B cell (primary cell): ENCODE data around the gene NPIPA1. TPM values are rescaled to one million over a fixed set of nuclear protein-coding genes. Genes with fewer than 3 reads are reported as not detected.
"Not testable (repeated sequence)": the region's sequence is repeated elsewhere in the genome, so short reads cannot be mapped to it uniquely, and the experiment has no call there.

Experiments
- ATAC-seq: fragments of 200-7000 bp; cut with Tn5 transposase; one replicate; pipeline ENCODE4 v1.10.0; 2021; ENCODE audit warnings: low read depth, mild to moderate bottlenecking, moderate number of reproducible peaks, moderate library complexity
- CTCF ChIA-PET: fragments of 350-600 bp; sonication (Branson Sonifier 250); formaldehyde crosslinking; loops from one replicate; lab custom pipeline; 2021; ENCODE audit warnings: antibody characterized with exemption, inconsistent platforms; lab: Charles Lee
- POLR2A ChIA-PET: fragments of 350-600 bp; sonication (Branson Sonifier 250); formaldehyde crosslinking; loops from one replicate; lab custom pipeline; 2021; ENCODE audit warnings: antibody characterized with exemption; lab: Charles Lee
- DNase-seq: peaks from one replicate; pipeline ENCODE4 v3.0.0; 2013
- H2AFZ ChIP-seq: 2 replicates; pipeline ENCODE4 v1.6.1; 2012; ENCODE audit warnings: mild to moderate bottlenecking, low read depth, low read length; ENCODE audit not compliant: insufficient read depth, poor library complexity, severe bottlenecking
- H3K27ac ChIP-seq, 2 donors: 1 replicate in 1 of 2; 2 replicates in 1 of 2; pipeline ENCODE4 v1.5.1; 2012 to 2013; ENCODE audit warnings: low read length in 2 of 2, mild to moderate bottlenecking in 2 of 2, moderate library complexity in 1 of 2
- H3K27me3 ChIP-seq, 4 experiments: fragments of 200-600 bp in 1 of 4; sonication (generic) in 1 of 4; replicated peaks in 1 of 4; 1 replicate in 2 of 4; 2 replicates in 2 of 4; pipeline versions ENCODE4 v1.6.1 to v1.7.0; 2013 to 2016; ENCODE audit warnings: low read length in 3 of 4, mild to moderate bottlenecking in 2 of 4, mixed read lengths in 1 of 4, moderate library complexity in 1 of 4; ENCODE audit not compliant: insufficient read depth in 4 of 4, control insufficient read depth in 3 of 4; ENCODE audit errors: control extremely low read depth in 1 of 4
- H3K36me3 ChIP-seq, 2 experiments: replicated peaks in 1 of 2; 1 replicate in 1 of 2; 2 replicates in 1 of 2; pipeline versions ENCODE4 v1.6.1 to v1.7.1; 2013; ENCODE audit warnings: low read length in 1 of 2; ENCODE audit not compliant: insufficient read depth in 2 of 2, control insufficient read depth in 1 of 2; ENCODE audit errors: control extremely low read depth in 1 of 2, extremely low read depth in 1 of 2
- H3K4me1 ChIP-seq, 2 donors: fragments of 200-600 bp in 1 of 2; sonication (generic) in 1 of 2; 1 replicate in 1 of 2; 2 replicates in 1 of 2; pipeline versions ENCODE4 v1.5.1 to v1.6.1; 2013 to 2017; ENCODE audit warnings: low read length in 2 of 2; ENCODE audit not compliant: control insufficient read depth in 2 of 2, insufficient read depth in 2 of 2
- H3K4me2 ChIP-seq: replicated peaks from 2 replicates; pipeline ENCODE3; 2012; ENCODE audit warnings: mild to moderate bottlenecking, low read depth, low read length; ENCODE audit not compliant: poor library complexity, severe bottlenecking
- H3K4me3 ChIP-seq, 5 experiments: fragments of 200-600 bp in 1 of 5; sonication (generic) in 1 of 5; 1 replicate in 3 of 5; 2 replicates in 2 of 5; pipeline versions ENCODE4 v1.5.1 to v1.7.0; 2011 to 2016; ENCODE audit warnings: low read length in 4 of 5, mild to moderate bottlenecking in 4 of 5, low read depth in 2 of 5, control low read depth in 1 of 5, moderate library complexity in 1 of 5; ENCODE audit not compliant: insufficient read depth in 1 of 5; ENCODE audit errors: control extremely low read depth in 1 of 5, extremely low read depth in 1 of 5
- H3K79me2 ChIP-seq: fragments of 200-600 bp; sonication (generic); one replicate; pipeline ENCODE4 v1.6.0; 2016; ENCODE audit warnings: low read length; ENCODE audit not compliant: control insufficient read depth, insufficient read depth
- H3K9ac ChIP-seq: fragments of 200-600 bp; sonication (generic); 2 replicates; pipeline ENCODE4 v1.6.1; 2017; ENCODE audit warnings: mild to moderate bottlenecking, low read length, moderate library complexity
- H3K9me3 ChIP-seq, 3 donors: one replicate each; pipeline versions ENCODE4 v1.6.1 to v1.7.1; 2013; ENCODE audit warnings: low read length in 2 of 3; ENCODE audit not compliant: control insufficient read depth in 2 of 3, insufficient read depth in 1 of 3; ENCODE audit errors: control extremely low read depth in 1 of 3
- H4K20me1 ChIP-seq: 2 replicates; pipeline ENCODE4 v1.6.0; 2012; ENCODE audit warnings: mild to moderate bottlenecking, low read length; ENCODE audit not compliant: insufficient read depth, control insufficient read depth, poor library complexity, severe bottlenecking
- H3K27ac Mint-ChIP-seq: one replicate; pipeline ENCODE4 v1.8.0; 2021; ENCODE audit warnings: mixed read lengths
- H3K27me3 Mint-ChIP-seq: one replicate; pipeline ENCODE4 v1.8.0; 2021; ENCODE audit warnings: mixed read lengths
- H3K4me1 Mint-ChIP-seq: one replicate; pipeline ENCODE4 v1.8.0; 2021; ENCODE audit warnings: mixed read lengths
- H3K4me3 Mint-ChIP-seq: one replicate; pipeline ENCODE4 v1.8.0; 2021; ENCODE audit warnings: mixed read lengths
- H3K9me3 Mint-ChIP-seq: one replicate; pipeline ENCODE4 v1.8.0; 2022; ENCODE audit warnings: mixed read lengths; ENCODE audit not compliant: insufficient read depth
- WGBS: methylation state at CpG from one replicate; pipeline ENCODE4 v1.1.5; 2013; ENCODE audit warnings: missing lambda C conversion rate; ENCODE audit not compliant: insufficient coverage; 5-methylcytosine and 5-hydroxymethylcytosine counted together
- intact Hi-C: fragments of 100-400 bp; cut with micrococcal nuclease; formaldehyde crosslinking; loops from one replicate; pipeline ENCODE4 v1.10.0; 2022
- polyA plus RNA-seq: library from polyadenylated mRNA; depleted of rRNA; stranded (reverse); fragments of >200 nt; gene quantifications from 2 replicates; pipeline ENCODE4 v1.2.3, GENCODE V29; 2012
- total RNA-seq, 2 donors: library from RNA; stranded (reverse); fragments of 120-200 nt in 1 of 2; gene quantifications; 1 replicate in 1 of 2; 2 replicates in 1 of 2; pipeline versions ENCODE4 v1.2.3 to v1.2.4, GENCODE V29; 2013 to 2022

NPIPA1 gene
- total and polyA plus RNA-seq, 2 donors (not counting 1 experiment from before 2014, with no cell fraction given), result 97.9 to 171 TPM

- H3K27ac ChIP-seq, H3K4me3 Mint-ChIP-seq, H3K36me3 ChIP-seq, H3K9ac ChIP-seq, CTCF ChIA-PET, H3K4me1 ChIP-seq, H3K27me3 Mint-ChIP-seq, intact Hi-C loops, H3K4me3 ChIP-seq, ATAC-seq, H3K4me2 ChIP-seq, H2AFZ ChIP-seq, H3K27ac Mint-ChIP-seq, DNase-seq, H3K27me3 ChIP-seq, H3K9me3 Mint-ChIP-seq, H3K9me3 ChIP-seq, POLR2A ChIA-PET: not testable (repeated sequence)
- Histone ChIP-seq H3K79me2 (peaks cover 53% of the 10 kb centered on the region), H4K20me1 (peaks cover 13% of the 10 kb centered on the region)
- WGBS, result no CpG with 5 or more reads among the region's 7 CpGs
- peaks cover 26% of the 10 kb centered on the region for H3K4me1 Mint-ChIP-seq
These were observed 56.3 kb downstream of the NPIPA1 start for GRCh38 chr16:14993277-14994151.

DNA sequence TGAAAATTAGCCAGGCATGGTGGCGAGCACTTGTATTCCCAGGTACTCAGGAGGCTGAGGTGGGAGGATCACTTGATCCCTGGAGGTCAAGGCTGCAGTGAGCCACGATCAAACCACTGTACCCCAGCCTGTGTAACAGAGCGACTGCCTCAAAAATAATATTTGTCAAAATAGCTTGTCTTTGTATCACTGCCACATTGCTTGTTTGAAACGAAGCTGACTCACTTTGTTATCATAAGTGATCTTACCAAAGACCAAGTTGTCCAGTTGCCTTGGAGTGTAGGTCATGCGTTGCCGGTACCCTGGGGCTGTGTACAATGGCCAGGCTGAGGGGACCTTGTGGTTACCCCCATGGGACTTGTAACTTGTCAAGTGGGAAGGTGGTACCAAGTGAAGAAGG lies 59.5 kb downstream of the NPIPA1 start:
- H3K9me3 Mint-ChIP-seq, DNase-seq, H3K27ac ChIP-seq, H3K27me3 ChIP-seq, POLR2A ChIA-PET, H3K4me1 ChIP-seq, H3K27ac Mint-ChIP-seq, ATAC-seq, intact Hi-C loops, H2AFZ ChIP-seq, CTCF ChIA-PET, H3K4me2 ChIP-seq, H3K4me3 Mint-ChIP-seq, H3K27me3 Mint-ChIP-seq, H3K9ac ChIP-seq, H3K9me3 ChIP-seq, H3K4me3 ChIP-seq: not testable (repeated sequence)
- peaks cover 15% of the 10 kb centered on the region for H3K4me1 Mint-ChIP-seq
- peaks cover 35% of the 10 kb centered on the region for H3K79me2 ChIP-seq
- H4K20me1 ChIP-seq, result peaks cover 13% of the 10 kb centered on the region
- WGBS, result 93% methylated on average over 3 of the region's 6 CpGs
- H3K36me3 ChIP-seq, result peaks cover 0 to 17% of the 10 kb centered on the region in 2 experiments

DNA sequence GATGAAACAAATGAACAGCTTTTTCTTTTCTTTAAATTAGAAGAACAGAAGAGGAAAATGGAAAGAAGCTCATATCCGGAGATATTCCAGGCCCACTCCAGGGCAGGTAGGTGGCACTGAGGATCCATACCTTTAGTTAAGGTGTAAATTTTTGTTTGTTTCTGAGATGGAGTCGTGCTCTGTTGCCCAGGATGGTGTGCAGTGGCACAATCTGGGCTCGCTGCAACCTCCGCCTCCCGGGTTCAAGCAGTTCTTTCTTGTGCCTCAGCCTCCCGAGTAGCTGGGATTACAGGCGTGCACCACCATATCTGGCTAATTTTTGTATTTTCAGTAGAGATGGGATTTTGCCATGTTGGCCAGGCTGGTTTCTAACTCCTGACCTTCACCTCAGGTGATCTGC lies 61.1 kb downstream of the NPIPA1 start:
- CTCF ChIA-PET, H3K4me1 ChIP-seq, H3K9me3 Mint-ChIP-seq, H3K27ac Mint-ChIP-seq, H3K9ac ChIP-seq, H3K27ac ChIP-seq, H2AFZ ChIP-seq, POLR2A ChIA-PET, intact Hi-C loops, H3K27me3 Mint-ChIP-seq, DNase-seq, H3K4me2 ChIP-seq, H3K4me3 ChIP-seq, H3K27me3 ChIP-seq, ATAC-seq, H3K4me3 Mint-ChIP-seq, H4K20me1 ChIP-seq, H3K9me3 ChIP-seq: not testable (repeated sequence)
- H3K4me1 Mint-ChIP-seq, result peaks cover 14% of the 10 kb centered on the region
- 99% methylated on average over 6 of the region's 7 CpGs for WGBS
- H3K36me3 ChIP-seq, result peaks cover 0 to 17% of the 10 kb centered on the region in 2 experiments
- H3K79me2 ChIP-seq, result peaks cover 19% of the 10 kb centered on the region

- H3K4me3 Mint-ChIP-seq, ATAC-seq, H3K4me1 ChIP-seq, H3K9me3 Mint-ChIP-seq, H3K27me3 Mint-ChIP-seq, H2AFZ ChIP-seq, POLR2A ChIA-PET, H3K4me3 ChIP-seq, CTCF ChIA-PET, H3K27me3 ChIP-seq, intact Hi-C loops, DNase-seq, H3K27ac ChIP-seq, H4K20me1 ChIP-seq, H3K9ac ChIP-seq, H3K9me3 ChIP-seq, H3K4me2 ChIP-seq, H3K27ac Mint-ChIP-seq: not testable (repeated sequence)
- Histone ChIP-seq H3K36me3 (peaks cover 0 to 19% of the 10 kb centered on the region in 2 experiments), H3K79me2 (peaks cover 14% of the 10 kb centered on the region)
- no CpG with 5 or more reads among the region's 3 CpGs for WGBS
- H3K4me1 Mint-ChIP-seq, result peaks cover 13% of the 10 kb centered on the region
These were observed 62.6 kb downstream of the NPIPA1 start for GRCh38 chr16:14999845-15000244.
